Liver (tissue), 9 donors: Measurements from ENCODE around the gene SPDYE2B. TPM values are rescaled to one million over a fixed set of nuclear protein-coding genes. Genes with fewer than 3 reads are reported as not detected.
"Not testable (repeated sequence)": the region's sequence is repeated elsewhere in the genome, so short reads cannot be mapped to it uniquely, and the experiment has no call there.

ENCODE experiments used
- DNase-seq: peaks from one replicate; pipeline ENCODE4 v3.0.0-alpha.2; 2017; ENCODE audit warnings: low spot score
- H3K27ac ChIP-seq, 2 donors: one replicate each; pipeline ENCODE4 v1.7.0; 2013; ENCODE audit warnings: inconsistent platforms in 2 of 2, low read length in 2 of 2, control low read depth in 1 of 2, low read depth in 1 of 2, mild to moderate bottlenecking in 1 of 2
- H3K27me3 ChIP-seq, 4 donors: one replicate each; pipeline versions ENCODE4 v1.6.1 to v1.7.0; 2013; ENCODE audit warnings: low read length in 3 of 4, inconsistent platforms in 1 of 4, mild to moderate bottlenecking in 1 of 4, moderate library complexity in 1 of 4; ENCODE audit not compliant: control insufficient read depth in 4 of 4, insufficient read depth in 4 of 4
- H3K36me3 ChIP-seq, 4 donors: one replicate each; pipeline versions ENCODE4 v1.6.1 to v1.7.0; 2013; ENCODE audit warnings: low read length in 3 of 4, mild to moderate bottlenecking in 3 of 4, low read depth in 1 of 4, moderate library complexity in 1 of 4; ENCODE audit not compliant: control insufficient read depth in 4 of 4, insufficient read depth in 3 of 4
- H3K4me1 ChIP-seq, 4 donors: one replicate each; pipeline versions ENCODE4 v1.6.1 to v1.7.0; 2013; ENCODE audit warnings: low read length in 3 of 4, mild to moderate bottlenecking in 3 of 4, moderate library complexity in 1 of 4; ENCODE audit not compliant: control insufficient read depth in 4 of 4, insufficient read depth in 4 of 4
- H3K4me3 ChIP-seq, 3 donors: one replicate each; pipeline versions ENCODE4 v1.6.1 to v1.7.0; 2013; ENCODE audit warnings: low read length in 3 of 3, control low read depth in 1 of 3, low read depth in 1 of 3, mild to moderate bottlenecking in 1 of 3
- H3K9ac ChIP-seq, 2 donors: one replicate each; pipeline ENCODE4 v1.7.0; 2013; ENCODE audit warnings: low read length in 2 of 2, mild to moderate bottlenecking in 2 of 2, moderate library complexity in 2 of 2, control low read depth in 1 of 2, low read depth in 1 of 2
- H3K9me3 ChIP-seq, 4 donors: one replicate each; pipeline versions ENCODE4 v1.6.1 to v1.7.0; 2013; ENCODE audit warnings: low read length in 3 of 4; ENCODE audit not compliant: control insufficient read depth in 4 of 4
- WGBS: extraction: QIAGEN DNeasy Blood & Tissue Kit; methylation state at CpG from one replicate; pipeline ENCODE4 v1.1.7; 2013; 5-methylcytosine and 5-hydroxymethylcytosine counted together
- polyA plus RNA-seq, 2 donors: library from polyadenylated mRNA; stranded (reverse) in 1 of 2; unstranded in 1 of 2; fragments of 200-250 nt in 1 of 2; fragments of >200 nt in 1 of 2; fragmentation: Nextera tagmentation in 1 of 2; extraction: Ambion mirVana in 1 of 2; gene quantifications; one replicate each; pipeline versions ENCODE4 v1.2.1 to v1.2.3, GENCODE V29; 2013 to 2015
- total RNA-seq, 2 donors: library from RNA; depleted of rRNA; stranded (reverse); fragments of >200 nt; gene quantifications; one replicate each; pipeline ENCODE4 v1.2.3, GENCODE V29; 2014
- donor health status: healthy.
- donor health status: healthy.
- donor health status: healthy.
- donor health status: healthy.
- donor health status: healthy.

The SPDYE2B gene
- total RNA-seq (not detected), polyA plus RNA-seq (under 1 TPM in 1 of 2 donors, not detected in 1; 0.28 TPM)

- H3K4me1 ChIP-seq, H3K9me3 ChIP-seq, H3K27me3 ChIP-seq, H3K27ac ChIP-seq, H3K36me3 ChIP-seq, H3K9ac ChIP-seq, DNase-seq, H3K4me3 ChIP-seq: not testable (repeated sequence)
- no CpG with 5 or more reads among the region's 4 CpGs for WGBS
Measured at GRCh38 chr7:102649924-102650323, at the start of gene SPDYE2B. Gene SPDYE2B, plus strand, starts transcription at chr7:102650319. Its CDS starts 2,030 bp downstream, at chr7:102652349.

GRCh38 chr7:102602317-102602716, 47.8 kb upstream of the SPDYE2B start:
- H3K36me3 ChIP-seq, H3K9me3 ChIP-seq, DNase-seq, H3K9ac ChIP-seq, H3K27me3 ChIP-seq, H3K4me1 ChIP-seq, H3K4me3 ChIP-seq, H3K27ac ChIP-seq: not testable (repeated sequence)
- no CpG with 5 or more reads among the region's 12 CpGs for WGBS

- not testable (repeated sequence) for H3K36me3 ChIP-seq, H3K27ac ChIP-seq, H3K4me1 ChIP-seq, DNase-seq, H3K9ac ChIP-seq, H3K9me3 ChIP-seq, H3K27me3 ChIP-seq, H3K4me3 ChIP-seq
- 67% methylated on average over 4 of the region's 19 CpGs for WGBS
Measured at GRCh38 chr7:102604431-102605145, 45.5 kb upstream of the SPDYE2B start.

- H3K4me1 ChIP-seq, H3K27ac ChIP-seq, H3K4me3 ChIP-seq, H3K9me3 ChIP-seq, DNase-seq, H3K27me3 ChIP-seq, H3K9ac ChIP-seq, H3K36me3 ChIP-seq: not testable (repeated sequence)
- WGBS, result no CpG with 5 or more reads among the region's 5 CpGs
Measured at GRCh38 chr7:102606848-102607247, 43.3 kb upstream of the SPDYE2B start.

- 78% methylated on average over 4 of the region's 10 CpGs for WGBS
- H3K27me3 ChIP-seq, H3K27ac ChIP-seq, H3K4me1 ChIP-seq, H3K4me3 ChIP-seq, H3K9ac ChIP-seq, H3K9me3 ChIP-seq, H3K36me3 ChIP-seq, DNase-seq: not testable (repeated sequence)
Measured at GRCh38 chr7:102609734-102610133, 40.4 kb upstream of the SPDYE2B start.

GRCh38 chr7:102610441-102610840, 39.7 kb upstream of the SPDYE2B start:
- H3K9me3 ChIP-seq, DNase-seq, H3K36me3 ChIP-seq, H3K4me1 ChIP-seq, H3K9ac ChIP-seq, H3K4me3 ChIP-seq, H3K27ac ChIP-seq, H3K27me3 ChIP-seq: not testable (repeated sequence)
- WGBS, result no CpG with 5 or more reads among the region's 7 CpGs

- DNase-seq, H3K4me1 ChIP-seq, H3K27ac ChIP-seq, H3K36me3 ChIP-seq, H3K4me3 ChIP-seq, H3K9ac ChIP-seq, H3K9me3 ChIP-seq, H3K27me3 ChIP-seq: not testable (repeated sequence)
- no CpG with 5 or more reads among the region's 30 CpGs for WGBS
Measured at GRCh38 chr7:102611013-102611674, 39.0 kb upstream of the SPDYE2B start.

GRCh38 chr7:102611675-102612325, 38.3 kb upstream of the SPDYE2B start:
- WGBS, result 62% methylated on average over 7 of the region's 10 CpGs

More at GRCh38 chr7:102611675-102612325, 38.3 kb upstream of the SPDYE2B start:
- not testable (repeated sequence) for H3K36me3 ChIP-seq, H3K9me3 ChIP-seq, H3K4me1 ChIP-seq, H3K27me3 ChIP-seq, H3K27ac ChIP-seq, H3K9ac ChIP-seq, H3K4me3 ChIP-seq
- peak; percentile 43 for DNase-seq
